Measurements from ENCODE around the gene HIP1.

Gene HIP1

DNA sequence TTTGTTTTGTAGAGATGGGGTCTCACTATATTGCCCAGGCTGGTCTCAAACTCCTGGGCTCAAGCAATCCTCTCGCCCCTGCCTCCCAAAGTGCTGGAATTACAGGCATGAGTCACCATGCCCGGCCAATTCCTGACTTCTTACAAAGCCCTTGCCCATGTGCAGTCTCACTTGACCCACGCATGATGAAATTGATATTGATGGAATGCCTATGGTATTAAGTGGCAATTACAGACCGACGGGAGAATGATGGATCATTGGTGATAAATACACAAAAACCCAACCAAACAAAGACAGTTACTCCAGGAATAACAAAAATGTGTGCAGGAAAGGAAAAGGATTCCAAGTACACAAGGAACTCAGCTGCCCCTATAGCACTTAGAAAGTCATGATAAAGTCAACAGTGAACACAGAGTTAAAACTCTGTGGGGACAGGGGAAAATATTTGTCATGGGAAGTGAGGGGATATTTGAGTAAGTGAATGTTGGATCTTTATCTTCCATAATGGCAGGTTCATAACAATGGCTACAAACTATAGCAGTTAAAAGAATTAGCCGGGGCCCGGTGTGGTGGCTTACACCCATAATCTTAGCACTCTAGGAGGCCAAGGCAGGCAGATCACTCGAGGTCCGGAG is 21.6 kb downstream of the HIP1 start:
- TF ChIP-seq, protein P1, sequence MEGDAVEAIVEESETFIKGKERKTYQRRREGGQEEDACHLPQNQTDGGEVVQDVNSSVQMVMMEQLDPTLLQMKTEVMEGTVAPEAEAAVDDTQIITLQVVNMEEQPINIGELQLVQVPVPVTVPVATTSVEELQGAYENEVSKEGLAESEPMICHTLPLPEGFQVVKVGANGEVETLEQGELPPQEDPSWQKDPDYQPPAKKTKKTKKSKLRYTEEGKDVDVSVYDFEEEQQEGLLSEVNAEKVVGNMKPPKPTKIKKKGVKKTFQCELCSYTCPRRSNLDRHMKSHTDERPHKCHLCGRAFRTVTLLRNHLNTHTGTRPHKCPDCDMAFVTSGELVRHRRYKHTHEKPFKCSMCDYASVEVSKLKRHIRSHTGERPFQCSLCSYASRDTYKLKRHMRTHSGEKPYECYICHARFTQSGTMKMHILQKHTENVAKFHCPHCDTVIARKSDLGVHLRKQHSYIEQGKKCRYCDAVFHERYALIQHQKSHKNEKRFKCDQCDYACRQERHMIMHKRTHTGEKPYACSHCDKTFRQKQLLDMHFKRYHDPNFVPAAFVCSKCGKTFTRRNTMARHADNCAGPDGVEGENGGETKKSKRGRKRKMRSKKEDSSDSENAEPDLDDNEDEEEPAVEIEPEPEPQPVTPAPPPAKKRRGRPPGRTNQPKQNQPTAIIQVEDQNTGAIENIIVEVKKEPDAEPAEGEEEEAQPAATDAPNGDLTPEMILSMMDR (conservative IDR thresholded peaks at IDR 0.05; ENCODE audit: low read depth, low read length): no peak
- Histone ChIP-seq H3K9ac (no peak overlapping the region), H3K4me1 (ENCODE audit: low read depth, poor library complexity, severe bottlenecking) (no peaks in the 10 kb centered on the region), H3K36me3 (ENCODE audit: insufficient read depth) (no peaks in the 10 kb centered on the region), H3K27ac (no peak overlapping the region), H4K20me1 (ENCODE audit: insufficient read depth) (no peaks in the 10 kb centered on the region), H3K79me2 (ENCODE audit: insufficient read depth, low read depth) (no peaks in the 10 kb centered on the region), H3K27me3 (ENCODE audit: insufficient read depth, low read depth) (no peaks in the 10 kb centered on the region), H3K4me2 (no peak overlapping the region), H3K4me3 (IDR thresholded peaks at IDR 0.05; ENCODE audit: insufficient read depth, low read depth, low read length) (no peak overlapping the region), H2AFZ (ENCODE audit: low read depth) (no peak overlapping the region)

DNA sequence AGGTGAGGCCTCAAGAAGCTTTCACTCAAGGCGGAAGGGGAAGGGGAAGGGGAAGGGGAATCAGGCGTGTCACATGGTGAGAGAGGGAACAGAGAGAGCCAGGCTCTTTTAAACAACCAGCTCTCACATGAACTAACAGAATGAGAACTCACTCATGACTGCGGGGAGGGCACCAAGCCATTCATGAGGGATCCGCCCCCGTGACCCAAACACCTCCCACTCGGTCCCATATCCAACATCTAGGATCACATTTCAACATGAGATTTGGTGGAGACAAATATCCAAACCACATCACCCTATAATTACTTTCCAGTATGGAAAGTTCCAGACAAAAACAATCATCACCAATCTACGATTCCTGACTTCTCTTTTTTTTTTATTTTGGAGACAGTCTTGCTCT is 22.9 kb downstream of the HIP1 start:
- Histone ChIP-seq H3K27ac (no peak overlapping the region), H3K4me2 (no peak overlapping the region), H2AFZ (ENCODE audit: low read depth) (no peak overlapping the region), H3K4me1 (ENCODE audit: low read depth, poor library complexity, severe bottlenecking) (no peaks in the 10 kb centered on the region), H3K9ac (no peak overlapping the region), H4K20me1 (ENCODE audit: insufficient read depth) (no peaks in the 10 kb centered on the region), H3K36me3 (ENCODE audit: insufficient read depth) (no peaks in the 10 kb centered on the region), H3K27me3 (ENCODE audit: insufficient read depth, low read depth) (no peaks in the 10 kb centered on the region), H3K79me2 (ENCODE audit: insufficient read depth, low read depth) (no peaks in the 10 kb centered on the region), H3K4me3 (IDR thresholded peaks at IDR 0.05; ENCODE audit: insufficient read depth, low read depth, low read length) (no peak overlapping the region)
- TF ChIP-seq, protein P1 (conservative IDR thresholded peaks at IDR 0.05; ENCODE audit: low read depth, low read length): no peak

DNA sequence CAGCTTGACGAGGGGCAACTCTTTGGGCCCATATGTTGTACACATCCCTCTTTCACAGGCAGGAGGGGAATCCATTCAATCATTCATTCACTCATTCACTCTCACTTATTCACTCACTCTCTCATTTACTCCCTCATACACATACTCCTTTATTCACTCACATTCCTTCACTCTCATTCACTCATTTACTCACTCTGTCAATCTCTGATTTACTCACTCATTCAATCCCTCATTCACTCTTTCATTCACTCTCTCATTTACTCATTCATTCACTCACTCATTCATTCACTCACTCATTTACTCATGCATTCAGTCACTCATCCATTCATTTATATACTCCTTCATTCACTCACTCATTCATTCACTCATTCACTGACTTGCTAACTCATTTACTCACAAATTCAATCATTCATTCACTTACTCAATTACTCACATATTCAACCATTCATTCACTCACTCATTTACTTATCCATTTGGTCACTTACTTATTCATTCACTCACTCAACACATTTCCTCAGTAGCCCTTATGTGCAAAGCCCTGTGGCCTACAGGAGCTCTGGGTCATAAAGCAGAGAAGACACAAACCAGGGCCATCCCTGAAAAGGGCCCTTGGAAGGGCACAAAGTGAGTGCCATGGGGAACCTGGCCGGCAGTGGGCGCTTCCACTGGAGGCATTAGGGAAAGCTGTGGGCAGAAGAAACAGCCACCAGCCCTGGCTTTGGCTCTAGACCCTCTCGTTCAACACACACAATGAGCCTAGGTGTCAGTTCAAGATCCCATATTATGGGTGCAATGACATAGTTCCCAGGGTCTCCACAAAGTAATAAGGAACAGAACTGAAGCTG is 26.0 kb downstream of the HIP1 start:
- Histone ChIP-seq H4K20me1 (ENCODE audit: insufficient read depth) (no peaks in the 10 kb centered on the region), H2AFZ (ENCODE audit: low read depth) (no peak overlapping the region), H3K27me3 (ENCODE audit: insufficient read depth, low read depth) (no peaks in the 10 kb centered on the region), H3K4me2 (no peak overlapping the region), H3K4me3 (IDR thresholded peaks at IDR 0.05; ENCODE audit: insufficient read depth, low read depth, low read length) (no peak overlapping the region), H3K27ac (no peak overlapping the region), H3K36me3 (ENCODE audit: insufficient read depth) (no peaks in the 10 kb centered on the region), H3K79me2 (ENCODE audit: insufficient read depth, low read depth) (no peaks in the 10 kb centered on the region), H3K9ac (no peak overlapping the region), H3K4me1 (ENCODE audit: low read depth, poor library complexity, severe bottlenecking) (no peaks in the 10 kb centered on the region)
- TF ChIP-seq, protein P1 (conservative IDR thresholded peaks at IDR 0.05; ENCODE audit: low read depth, low read length): no peak

DNA sequence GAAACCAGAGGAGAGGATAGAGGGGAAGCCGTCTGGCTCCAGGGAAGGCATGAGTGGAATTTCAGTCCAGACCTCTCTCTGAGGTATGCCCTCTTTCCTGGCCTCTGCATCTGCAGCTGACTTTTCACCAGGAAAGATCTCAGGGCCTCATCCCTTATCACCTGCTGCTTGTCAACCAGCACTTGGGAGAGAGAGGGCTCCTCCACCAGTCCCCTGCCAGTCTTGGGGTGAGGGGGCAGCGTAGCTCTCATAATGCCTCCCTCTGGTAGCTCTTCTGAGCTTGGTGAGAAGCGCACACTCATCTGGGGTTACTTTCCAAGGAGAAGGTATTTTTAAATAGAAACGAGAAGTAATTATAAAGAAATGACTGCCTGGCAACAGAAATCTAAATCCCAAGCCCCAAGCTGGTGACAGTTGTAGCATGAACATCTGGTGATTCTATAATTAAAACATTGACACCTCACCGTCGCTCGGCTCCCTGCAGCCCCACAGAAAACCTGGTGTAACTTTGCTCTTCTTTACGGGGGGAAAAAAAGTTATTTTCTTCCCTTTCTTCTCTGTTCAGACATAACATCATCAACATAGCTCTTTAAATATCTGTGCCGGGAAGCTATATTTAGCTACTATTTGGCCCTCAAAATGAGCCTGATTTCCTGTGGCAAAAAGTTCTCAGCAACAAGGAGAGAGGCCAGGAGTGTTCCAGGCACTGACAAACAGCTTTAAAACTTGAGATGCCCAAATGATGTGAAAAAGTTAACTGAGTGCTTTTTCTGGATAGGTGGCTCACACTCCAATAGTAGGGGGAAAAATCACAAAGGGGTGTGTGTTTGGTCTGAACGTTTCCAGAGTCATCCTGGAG is 26.9 kb downstream of the HIP1 start:
- Histone ChIP-seq H2AFZ (ENCODE audit: low read depth) (no peak overlapping the region), H3K27ac (no peak overlapping the region)

More for the DNA sequence above, 26.9 kb downstream of the HIP1 start:
- Histone ChIP-seq H3K4me3 (IDR thresholded peaks at IDR 0.05; ENCODE audit: insufficient read depth, low read depth, low read length) (no peak overlapping the region), H3K79me2 (ENCODE audit: insufficient read depth, low read depth) (no peaks in the 10 kb centered on the region), H3K4me2 (no peak overlapping the region), H3K27me3 (ENCODE audit: insufficient read depth, low read depth) (no peaks in the 10 kb centered on the region), H4K20me1 (ENCODE audit: insufficient read depth) (no peaks in the 10 kb centered on the region), H3K4me1 (ENCODE audit: low read depth, poor library complexity, severe bottlenecking) (no peaks in the 10 kb centered on the region), H3K9ac (no peak overlapping the region), H3K36me3 (ENCODE audit: insufficient read depth) (no peaks in the 10 kb centered on the region)
- TF ChIP-seq, protein P1 (conservative IDR thresholded peaks at IDR 0.05; ENCODE audit: low read depth, low read length): no peak

All from KMS-11 (cell line).